CD8-positive, alpha-beta memory T cell (primary cell): ENCODE data around the gene STAT4. TPM values are rescaled to one million over a fixed set of nuclear protein-coding genes. Genes with fewer than 3 reads are reported as not detected.

ENCODE experiments used
- CTCF ChIA-PET: fragments of 350-600 bp; sonication (Branson Sonifier 250); formaldehyde crosslinking; loops from one replicate; lab custom pipeline; 2021; ENCODE audit warnings: antibody characterized with exemption; lab: Charles Lee
- POLR2A ChIA-PET: fragments of 350-600 bp; sonication (Branson Sonifier 250); formaldehyde crosslinking; loops from one replicate; lab custom pipeline; 2021; ENCODE audit warnings: antibody characterized with exemption; lab: Charles Lee
- DNase-seq, 5 donors: peaks; one replicate each; pipeline versions ENCODE4 v3.0.0 to v3.0.0-alpha.2; 2020 to 2022; ENCODE audit warnings: mixed read lengths in 1 of 5
- H3K27ac ChIP-seq: one replicate; pipeline ENCODE4 v1.7.0; 2013; ENCODE audit warnings: low read depth, mild to moderate bottlenecking, low read length, moderate library complexity
- H3K27me3 ChIP-seq: 2 replicates; pipeline ENCODE4 v1.7.0; 2013; ENCODE audit warnings: low read length, mild to moderate bottlenecking; ENCODE audit not compliant: insufficient read depth, poor library complexity, severe bottlenecking
- H3K36me3 ChIP-seq: 2 replicates; pipeline ENCODE4 v1.7.0; 2013; ENCODE audit warnings: mild to moderate bottlenecking, low read length, moderate library complexity; ENCODE audit not compliant: insufficient read depth
- H3K4me1 ChIP-seq: 2 replicates; pipeline ENCODE4 v1.7.0; 2013; ENCODE audit warnings: mild to moderate bottlenecking, low read length, moderate library complexity; ENCODE audit not compliant: insufficient read depth
- H3K4me3 ChIP-seq: 2 replicates; pipeline ENCODE4 v1.7.0; 2013; ENCODE audit warnings: mild to moderate bottlenecking, low read length
- H3K9me3 ChIP-seq: 2 replicates; pipeline ENCODE4 v1.7.0; 2013; ENCODE audit warnings: mild to moderate bottlenecking, low read length
- H3K27ac Mint-ChIP-seq, 8 donors: one replicate each; pipeline ENCODE4 v1.8.0; 2020 to 2021; ENCODE audit warnings: mixed read lengths in 8 of 8, mild to moderate bottlenecking in 6 of 8, inconsistent platforms in 3 of 8, moderate library complexity in 3 of 8
- H3K27me3 Mint-ChIP-seq, 2 donors: one replicate each; pipeline ENCODE4 v1.8.0; 2020 to 2021; ENCODE audit warnings: mixed read lengths in 2 of 2, mild to moderate bottlenecking in 1 of 2, moderate library complexity in 1 of 2
- H3K36me3 Mint-ChIP-seq, 3 donors: one replicate each; pipeline ENCODE4 v1.8.0; 2020 to 2021; ENCODE audit warnings: mixed read lengths in 3 of 3, inconsistent platforms in 1 of 3, mild to moderate bottlenecking in 1 of 3
- H3K4me1 Mint-ChIP-seq, 3 donors: one replicate each; pipeline ENCODE4 v1.8.0; 2020 to 2021; ENCODE audit warnings: mixed read lengths in 3 of 3, inconsistent platforms in 1 of 3, mild to moderate bottlenecking in 1 of 3
- H3K4me3 Mint-ChIP-seq, 7 donors: one replicate each; pipeline ENCODE4 v1.8.0; 2020 to 2021; ENCODE audit warnings: mixed read lengths in 7 of 7, mild to moderate bottlenecking in 6 of 7, moderate library complexity in 4 of 7, inconsistent platforms in 2 of 7
- H3K9me3 Mint-ChIP-seq, 5 donors: one replicate each; pipeline ENCODE4 v1.8.0; 2020 to 2022; ENCODE audit warnings: mixed read lengths in 5 of 5, mild to moderate bottlenecking in 3 of 5, moderate library complexity in 2 of 5, inconsistent platforms in 1 of 5
- polyA plus RNA-seq: library from polyadenylated mRNA; unstranded; fragments of 300-500 nt; fragmentation: Illumina TruSeq; gene quantifications from one replicate; pipeline ENCODE4 v1.2.3, GENCODE V29; 2021
- total RNA-seq, 2 experiments: library from RNA; stranded (reverse); gene quantifications; one replicate each; pipeline ENCODE4 v1.2.3, GENCODE V29; 2021

The STAT4 gene
- total and polyA plus RNA-seq, 3 experiments from 2014 or later: 53.0 to 88.2 (median 54.7) TPM

DNA sequence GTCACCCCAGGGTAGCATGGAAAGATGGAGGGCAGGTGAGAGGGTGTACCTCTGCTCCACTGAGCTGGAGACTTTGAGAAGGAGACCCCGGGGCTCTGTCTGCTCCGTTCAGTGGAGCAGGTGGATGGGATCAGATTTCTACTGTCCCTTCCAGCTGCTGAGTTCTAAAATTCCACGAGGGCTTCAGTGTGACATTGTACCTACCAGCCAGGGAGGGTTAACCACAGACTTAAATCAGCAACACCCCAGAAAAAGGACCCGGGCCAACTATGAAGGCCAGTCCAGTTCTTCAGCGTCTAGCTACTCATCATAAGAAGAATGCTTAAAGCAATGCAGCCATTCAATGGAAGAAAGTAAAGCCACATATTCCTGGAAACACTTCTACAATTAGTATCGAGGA is 160.7 kb downstream of the STAT4 start:
- Mint-ChIP-seq H3K4me1 (peaks cover 6 to 29% (median 23%) of the 10 kb centered on the region in 3 donors), H3K27ac (peak overlapping the region in 4 of 8 donors; percentile 23 to 75 (median 60)), H3K9me3 (no peaks in the 10 kb centered on the region), H3K4me3 (peak overlapping the region in 1 of 7 donors; percentile 41), H3K27me3 (no peaks in the 10 kb centered on the region), H3K36me3 (peaks cover 22 to 91% (median 32%) of the 10 kb centered on the region in 3 donors)
- Histone ChIP-seq H3K27ac (no peak overlapping the region), H3K4me3 (no peak overlapping the region), H3K27me3 (no peaks in the 10 kb centered on the region), H3K36me3 (peaks cover 94% of the 10 kb centered on the region), H3K9me3 (no peaks in the 10 kb centered on the region), H3K4me1 (no peaks in the 10 kb centered on the region)
- ChIA-PET POLR2A (no interaction called here), CTCF (interaction anchor here (1.4 kb wide), 1 partner anchor 13 kb away, joined by 4 read pairs; no protein-coding TSS in a partner anchor)
- no peak for DNase-seq

DNA sequence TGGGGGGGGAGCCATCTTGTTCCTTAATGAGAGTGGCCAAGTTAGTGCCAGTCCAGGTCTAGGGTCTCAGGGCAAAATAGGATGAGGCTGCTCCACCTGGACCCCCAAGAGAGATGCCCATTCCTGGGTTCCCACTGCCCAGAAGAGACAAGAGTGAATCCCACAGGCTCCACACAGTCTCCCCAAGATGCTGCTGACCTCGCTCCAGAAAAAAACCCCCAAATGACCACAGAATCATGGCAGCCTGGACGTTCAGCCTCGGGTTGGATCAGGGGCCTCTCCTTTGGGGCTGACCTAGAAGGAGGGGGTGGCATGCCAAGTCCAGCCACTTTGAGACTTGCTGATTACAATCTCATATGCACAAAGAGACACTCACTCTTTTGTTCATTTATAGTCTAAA is 161.9 kb downstream of the STAT4 start:
- H3K36me3 ChIP-seq: peaks cover 97% of the 10 kb centered on the region
- H3K27me3 Mint-ChIP-seq: no peaks in the 10 kb centered on the region
- no peaks in the 10 kb centered on the region for H3K9me3 ChIP-seq
- peaks cover 19 to 94% (median 31%) of the 10 kb centered on the region in 3 donors for H3K36me3 Mint-ChIP-seq
- H3K4me3 ChIP-seq: no peak overlapping the region
- DNase-seq: no peak
- no peaks in the 10 kb centered on the region for H3K27me3 ChIP-seq
- CTCF ChIA-PET: interaction anchor here (1.4 kb wide), 1 partner anchor 14 kb away, joined by 4 read pairs; no protein-coding TSS in a partner anchor
- H3K9me3 Mint-ChIP-seq: no peaks in the 10 kb centered on the region
- H3K27ac ChIP-seq: no peak overlapping the region
- H3K4me3 Mint-ChIP-seq: no peak overlapping the region
- H3K4me1 Mint-ChIP-seq: peaks cover 10 to 26% (median 25%) of the 10 kb centered on the region in 3 donors
- H3K27ac Mint-ChIP-seq: peak overlapping the region in 5 of 8 donors; percentile 14 to 77 (median 46)
- H3K4me1 ChIP-seq: no peaks in the 10 kb centered on the region
- POLR2A ChIA-PET: no interaction called here

DNA sequence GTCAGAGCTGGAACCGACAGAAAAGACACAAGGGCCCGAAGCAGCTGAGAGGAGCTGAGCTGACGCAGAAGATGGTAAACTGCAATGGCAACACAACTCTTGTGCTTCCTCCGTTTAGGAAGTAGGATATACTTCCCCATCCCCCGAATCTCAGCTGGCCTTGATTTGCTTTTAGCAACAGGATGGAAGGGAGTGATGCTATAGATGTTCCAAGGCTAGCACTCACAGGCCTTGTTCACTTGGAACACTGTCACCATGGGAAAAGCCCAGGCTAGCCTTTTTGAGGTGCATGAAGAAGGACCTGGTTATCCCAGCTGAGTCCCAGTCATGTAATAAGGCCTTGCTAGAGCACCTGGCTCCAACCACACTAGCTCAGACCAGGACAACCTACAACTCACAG is 162.9 kb downstream of the STAT4 start:
- POLR2A ChIA-PET: no interaction called here
- Mint-ChIP-seq H3K36me3 (peaks cover 14 to 94% (median 30%) of the 10 kb centered on the region in 3 donors), H3K27me3 (no peaks in the 10 kb centered on the region), H3K9me3 (no peaks in the 10 kb centered on the region), H3K27ac (peak overlapping the region; percentile 47 to 92 (median 66)), H3K4me1 (peaks cover 7 to 20% (median 19%) of the 10 kb centered on the region in 3 donors), H3K4me3 (no peak overlapping the region)
- H3K4me1 ChIP-seq: peaks cover 2% of the 10 kb centered on the region
- H3K4me3 ChIP-seq: no peak overlapping the region
- peaks cover 97% of the 10 kb centered on the region for H3K36me3 ChIP-seq
- CTCF ChIA-PET: interaction anchor here (0.6 to 1.1 kb wide), 3 partner anchors 10 to 219 kb away, joined by 3 to 4 read pairs (median 3); no protein-coding TSS in a partner anchor
- no peak for DNase-seq
- H3K27me3 ChIP-seq: no peaks in the 10 kb centered on the region
- H3K27ac ChIP-seq: no peak overlapping the region
- no peaks in the 10 kb centered on the region for H3K9me3 ChIP-seq

DNA sequence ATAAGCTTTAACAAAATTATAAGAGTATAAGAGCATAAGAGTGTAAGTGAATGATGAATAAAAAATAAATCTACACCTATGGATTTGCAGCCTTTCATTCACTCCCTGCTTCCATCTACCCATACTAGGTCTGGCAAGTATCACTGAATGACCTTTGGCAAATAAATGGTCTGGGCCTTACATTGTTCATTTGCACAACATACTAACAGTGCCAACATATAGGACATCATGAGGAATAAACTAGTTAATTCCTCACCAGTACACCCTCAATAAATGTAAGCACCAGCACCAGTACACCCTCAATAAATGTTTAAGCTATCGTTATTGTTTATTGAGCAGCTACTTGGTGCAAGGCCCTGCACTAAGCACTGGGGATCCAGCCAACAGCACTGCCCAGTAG is 163.7 kb downstream of the STAT4 start:
- Mint-ChIP-seq H3K9me3 (no peaks in the 10 kb centered on the region), H3K27ac (peak overlapping the region in 3 of 8 donors; percentile 35 to 79 (median 43)), H3K4me3 (no peak overlapping the region), H3K36me3 (peaks cover 14 to 96% (median 36%) of the 10 kb centered on the region in 3 donors), H3K27me3 (no peaks in the 10 kb centered on the region), H3K4me1 (peaks cover 7 to 24% (median 22%) of the 10 kb centered on the region in 3 donors)
- Histone ChIP-seq H3K27me3 (no peaks in the 10 kb centered on the region), H3K4me1 (peaks cover 10% of the 10 kb centered on the region), H3K4me3 (no peak overlapping the region), H3K9me3 (no peaks in the 10 kb centered on the region), H3K27ac (no peak overlapping the region), H3K36me3 (peaks cover 98% of the 10 kb centered on the region)
- ChIA-PET CTCF (interaction anchor here (1.0 to 1.1 kb wide), 3 partner anchors 10 to 137 kb away, joined by 3 to 5 read pairs (median 4); no protein-coding TSS in a partner anchor), POLR2A (no interaction called here)
- DNase-seq: no peak

DNA sequence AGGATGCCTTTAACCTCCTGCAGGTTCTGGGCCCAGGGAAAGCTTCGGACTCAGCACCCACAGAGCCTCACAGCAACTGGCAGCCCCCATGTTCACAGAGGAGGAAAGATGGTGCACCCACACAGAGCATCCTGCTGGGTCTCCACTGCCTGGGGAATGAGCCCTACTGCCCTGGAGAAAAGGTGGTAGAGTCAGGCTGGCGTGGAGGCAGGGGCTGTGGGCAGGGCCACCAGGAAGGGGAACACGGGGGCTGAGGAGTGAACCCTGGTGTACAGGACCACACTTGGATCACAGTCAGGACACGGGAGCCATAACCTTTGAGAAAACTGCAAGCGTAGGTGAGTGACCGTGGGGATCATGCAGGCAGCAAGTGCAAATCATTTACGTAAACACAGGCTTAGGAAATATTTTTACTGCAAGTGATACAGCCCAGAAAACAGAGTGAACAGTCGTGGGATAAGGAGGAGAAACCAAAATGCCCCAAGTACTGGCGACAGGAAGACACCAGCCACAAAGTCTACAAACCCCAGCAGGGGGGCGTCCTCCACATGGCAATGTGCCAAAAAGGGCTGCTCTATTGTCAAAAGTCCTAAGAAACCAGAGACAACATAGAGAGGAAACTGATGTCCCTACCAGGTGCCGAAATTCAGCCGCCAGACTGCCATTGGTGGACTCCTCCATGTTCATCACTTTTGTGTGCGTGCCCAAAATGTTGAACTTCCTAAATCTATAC is 164.4 kb downstream of the STAT4 start:
- Histone ChIP-seq H3K27me3 (no peaks in the 10 kb centered on the region), H3K4me1 (peaks cover 17% of the 10 kb centered on the region), H3K36me3 (peaks cover 98% of the 10 kb centered on the region), H3K27ac (no peak overlapping the region), H3K4me3 (no peak overlapping the region), H3K9me3 (no peaks in the 10 kb centered on the region)
- DNase-seq: peak in 1 of 5 donors; percentile 35
- Mint-ChIP-seq H3K4me3 (no peak overlapping the region), H3K27me3 (no peaks in the 10 kb centered on the region), H3K36me3 (peaks cover 14 to 97% (median 36%) of the 10 kb centered on the region in 3 donors), H3K9me3 (no peaks in the 10 kb centered on the region), H3K27ac (peak overlapping the region in 5 of 8 donors; percentile 27 to 95 (median 63)), H3K4me1 (peaks cover 7 to 25% (median 23%) of the 10 kb centered on the region in 3 donors)
- ChIA-PET POLR2A (no interaction called here), CTCF (interaction anchor here (1.0 to 1.1 kb wide), 2 partner anchors 18 to 136 kb away, joined by 3 to 5 read pairs; no protein-coding TSS in a partner anchor)

DNA sequence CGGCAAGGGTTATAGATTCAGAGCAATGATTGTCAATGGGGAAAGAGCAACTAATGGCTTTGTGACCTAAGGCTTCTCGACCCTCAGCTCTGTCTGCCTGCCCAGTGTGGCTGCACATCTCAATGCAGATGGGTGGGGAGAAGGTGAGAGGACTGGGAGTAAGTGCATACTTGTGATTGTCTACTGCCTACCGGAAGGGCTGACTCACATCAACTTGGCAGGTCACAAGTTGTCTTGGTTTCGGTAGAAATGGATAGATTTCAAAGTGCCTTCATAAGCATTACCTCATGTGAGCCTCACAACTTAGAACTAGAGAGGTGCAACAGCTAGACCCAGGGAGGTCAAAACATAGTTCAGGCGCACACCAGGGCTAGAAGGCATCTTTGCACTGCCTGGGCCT is 166.2 kb downstream of the STAT4 start:
- ChIA-PET POLR2A (no interaction called here), CTCF (interaction anchor here (0.7 kb wide), 1 partner anchor 27 kb away, joined by 3 read pairs; no protein-coding TSS in a partner anchor)
- no peak overlapping the region for H3K4me3 Mint-ChIP-seq
- H3K27ac Mint-ChIP-seq: peak overlapping the region; percentile 18 to 81 (median 60)
- peaks cover 17 to 98% (median 42%) of the 10 kb centered on the region in 3 donors for H3K36me3 Mint-ChIP-seq
- peaks cover 11 to 28% (median 25%) of the 10 kb centered on the region in 3 donors for H3K4me1 Mint-ChIP-seq
- Histone ChIP-seq H3K27me3 (no peaks in the 10 kb centered on the region), H3K36me3 (peaks cover 98% of the 10 kb centered on the region), H3K4me3 (no peak overlapping the region), H3K9me3 (no peaks in the 10 kb centered on the region), H3K4me1 (peaks cover 20% of the 10 kb centered on the region), H3K27ac (no peak overlapping the region)
- no peak for DNase-seq
- H3K9me3 Mint-ChIP-seq: no peaks in the 10 kb centered on the region
- no peaks in the 10 kb centered on the region for H3K27me3 Mint-ChIP-seq

DNA sequence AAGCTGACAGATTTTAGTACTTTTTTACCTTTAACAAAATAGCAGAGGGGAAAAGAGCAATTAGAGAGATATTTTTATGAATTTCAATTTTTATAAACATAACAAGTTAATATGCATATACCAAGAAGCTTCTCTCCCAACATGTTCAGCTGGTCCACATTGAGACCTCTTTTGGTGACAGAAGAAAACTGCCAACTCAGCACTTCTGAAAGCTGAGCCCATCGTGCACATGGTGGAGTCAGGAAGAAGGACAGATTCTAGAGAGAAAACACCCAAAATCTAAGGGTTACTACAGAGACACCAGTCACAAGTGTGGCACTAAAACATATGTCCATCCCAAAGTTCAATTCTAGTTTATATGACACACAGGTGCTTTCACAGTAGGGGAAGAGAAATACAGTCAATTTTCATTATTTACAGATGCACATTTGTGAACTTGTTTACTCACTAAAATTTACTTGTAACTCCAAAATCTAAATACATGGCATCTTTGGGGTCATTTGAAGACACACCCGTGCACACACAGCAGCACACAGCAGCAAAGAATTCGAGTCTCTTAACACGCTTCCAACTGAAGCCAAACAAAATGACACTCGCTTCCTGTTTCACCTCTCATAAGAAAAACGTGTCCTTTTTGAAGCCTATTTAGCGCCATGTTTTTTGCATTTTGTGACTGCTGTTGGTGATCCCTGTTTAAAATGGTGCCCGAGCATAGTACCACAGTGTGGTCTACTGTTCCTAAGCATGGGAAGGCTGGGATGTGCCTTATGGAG is 168.3 kb downstream of the STAT4 start:
- no peak for DNase-seq
- POLR2A ChIA-PET: interaction anchor here (1.2 kb wide), 1 partner anchor 22 kb away, joined by 4 read pairs; no protein-coding TSS in a partner anchor
- H3K9me3 Mint-ChIP-seq: no peaks in the 10 kb centered on the region
- Histone ChIP-seq H3K4me3 (no peak overlapping the region), H3K36me3 (peaks cover 99% of the 10 kb centered on the region), H3K9me3 (no peaks in the 10 kb centered on the region), H3K4me1 (peaks cover 20% of the 10 kb centered on the region), H3K27me3 (no peaks in the 10 kb centered on the region), H3K27ac (no peak overlapping the region)
- no peaks in the 10 kb centered on the region for H3K27me3 Mint-ChIP-seq
- H3K36me3 Mint-ChIP-seq: peaks cover 25 to 98% (median 53%) of the 10 kb centered on the region in 3 donors
- H3K4me1 Mint-ChIP-seq: peaks cover 14 to 28% (median 22%) of the 10 kb centered on the region in 3 donors
- H3K4me3 Mint-ChIP-seq: no peak overlapping the region
- H3K27ac Mint-ChIP-seq: peak overlapping the region; percentile 24 to 88 (median 61)
- CTCF ChIA-PET: interaction anchor here (2.9 kb wide), 1 partner anchor 132 kb away, joined by 8 read pairs; no protein-coding TSS in a partner anchor
